Aorta (tissue), 5 donors: ENCODE data around the gene ZNF680. TPM values are rescaled to one million over a fixed set of nuclear protein-coding genes. Genes with fewer than 3 reads are reported as not detected.
"Not testable (repeated sequence)": the region's sequence is repeated elsewhere in the genome, so short reads cannot be mapped to it uniquely, and the experiment has no call there.

Experiments
- ATAC-seq: fragments of 200-7000 bp; cut with Tn5 transposase; one replicate; pipeline ENCODE4 v1.9.1; 2022; ENCODE audit warnings: moderate library complexity; ENCODE audit not compliant: low FRiP score
- DNase-seq, 2 donors: peaks; one replicate each; pipeline ENCODE4 v3.0.0-alpha.2; 2020
- H3K27ac ChIP-seq, 2 donors: one replicate each; pipeline ENCODE4 v1.5.1; 2013; ENCODE audit warnings: low read length in 2 of 2, mild to moderate bottlenecking in 2 of 2, moderate library complexity in 2 of 2, control low read depth in 1 of 2, inconsistent platforms in 1 of 2, low read depth in 1 of 2
- H3K27me3 ChIP-seq, 2 donors: one replicate each; pipeline ENCODE4 v1.6.1; 2013; ENCODE audit warnings: control low read depth in 1 of 2, low read length in 1 of 2, mild to moderate bottlenecking in 1 of 2, moderate library complexity in 1 of 2; ENCODE audit not compliant: insufficient read depth in 2 of 2, control insufficient read depth in 1 of 2
- H3K36me3 ChIP-seq, 2 donors: one replicate each; pipeline ENCODE4 v1.6.1; 2013; ENCODE audit warnings: control low read depth in 1 of 2, low read length in 1 of 2, mild to moderate bottlenecking in 1 of 2; ENCODE audit not compliant: insufficient read depth in 2 of 2, control insufficient read depth in 1 of 2
- H3K4me1 ChIP-seq, 2 donors: one replicate each; pipeline ENCODE4 v1.6.1; 2013; ENCODE audit warnings: low read length in 2 of 2, control low read depth in 1 of 2, mild to moderate bottlenecking in 1 of 2, moderate library complexity in 1 of 2; ENCODE audit not compliant: insufficient read depth in 2 of 2, control insufficient read depth in 1 of 2
- H3K4me3 ChIP-seq, 2 donors: one replicate each; pipeline ENCODE4 v1.5.1; 2013; ENCODE audit warnings: low read length in 2 of 2, control low read depth in 1 of 2, mild to moderate bottlenecking in 1 of 2
- H3K9me3 ChIP-seq: one replicate; pipeline ENCODE4 v1.6.1; 2013; ENCODE audit warnings: mild to moderate bottlenecking, low read length; ENCODE audit not compliant: control insufficient read depth
- WGBS, 2 donors: extraction: QIAGEN DNeasy Blood & Tissue Kit; methylation state at CpG; one replicate each; pipeline ENCODE4 v1.1.7; 2013; 5-methylcytosine and 5-hydroxymethylcytosine counted together
- intact Hi-C, 2 donors: fragments of 100-400 bp; cut with DNase I; formaldehyde crosslinking; loops; one replicate each; pipeline versions ENCODE4 v1.14.2 to v1.15.0; 2022
- polyA plus RNA-seq, 2 donors: library from polyadenylated mRNA; stranded (reverse); fragments of 200-250 nt; gene quantifications; one replicate each; pipeline ENCODE4 v1.2.3, GENCODE V29; 2013
- total RNA-seq, 2 donors: library from RNA; stranded (reverse); fragmentation: NEBNext Ultra II Directional; extraction: Animal tissue kit (Norgen Biotek cat#: 25700); gene quantifications; one replicate each; pipeline ENCODE4 v1.2.1, GENCODE V29; 2021
- donor health status: healthy with polysubstance abuse.
- donor health status: Bipolar disorder and iron deficiency.
- donor health status: DM: no; HTN: no; CAD: no.
- donor health status: DM: no; HTN: no; CAD: no.
- donor health status: DM: yes; HTN: yes; CAD: no.

Gene ZNF680
- total and polyA plus RNA-seq, 4 donors = 2.8 to 35.9 (median 15.6) TPM

- Histone ChIP-seq H3K4me1 (no peaks in the 10 kb centered on the region), H3K4me3 (no peak overlapping the region), H3K27ac (no peak overlapping the region), H3K9me3 (no peaks in the 10 kb centered on the region), H3K27me3 (no peaks in the 10 kb centered on the region), H3K36me3 (no peaks in the 10 kb centered on the region)
- ATAC-seq (no peak), DNase-seq (no peak)
- intact Hi-C loops = no loop called here
- 97 to 98% methylated on average over 3 of the region's 3 CpGs for WGBS, 2 donors
These were observed 39.2 kb upstream of the ZNF680 start for GRCh38 chr7:64602086-64602485.

- no peaks in the 10 kb centered on the region for H3K9me3 ChIP-seq
- WGBS, 2 donors = 96 to 100% methylated on average over 2 of the region's 2 CpGs
- intact Hi-C loops = no loop called here
- H3K4me1 ChIP-seq = no peaks in the 10 kb centered on the region
- H3K27ac ChIP-seq = no peak overlapping the region
- DNase-seq (no peak), ATAC-seq (no peak)
- no peak overlapping the region for H3K4me3 ChIP-seq
- H3K36me3 ChIP-seq = no peaks in the 10 kb centered on the region
- H3K27me3 ChIP-seq = no peaks in the 10 kb centered on the region
These were observed 36.5 kb upstream of the ZNF680 start for GRCh38 chr7:64599359-64599758.

GRCh38 chr7:64590971-64591370 is 28.1 kb upstream of the ZNF680 start:
- Histone ChIP-seq H3K9me3 (no peaks in the 10 kb centered on the region), H3K4me1 (no peaks in the 10 kb centered on the region), H3K27me3 (no peaks in the 10 kb centered on the region), H3K27ac (no peak overlapping the region), H3K36me3 (no peaks in the 10 kb centered on the region), H3K4me3 (no peak overlapping the region)
- ATAC-seq = no peak
- intact Hi-C loops = loop anchor here in 1 of 2 donors (5.0 kb wide), 1 partner anchor 51 kb away; no protein-coding TSS in a partner anchor
- 71 to 81% methylated on average over 5 of the region's 5 CpGs for whole genome bisulfite sequencing, 2 donors
- DNase-seq = no peak

- no peaks in the 10 kb centered on the region for H3K36me3 ChIP-seq
- no peak for DNase-seq
- H3K9me3 ChIP-seq = no peaks in the 10 kb centered on the region
- H3K4me1 ChIP-seq = no peaks in the 10 kb centered on the region
- H3K27me3 ChIP-seq = no peaks in the 10 kb centered on the region
- intact Hi-C loops = no loop called here
- WGBS, 2 donors = 80 to 82% methylated on average over 38 of the region's 38 CpGs
- ATAC-seq = peak; percentile 56
- H3K4me3 ChIP-seq = no peak overlapping the region
- H3K27ac ChIP-seq = no peak overlapping the region
These were observed 19.3 kb upstream of the ZNF680 start for GRCh38 chr7:64581926-64582894.

- DNase-seq = no peak
- 58 to 59% methylated on average over 2 of the region's 2 CpGs for WGBS, 2 donors
These were observed 18.5 kb upstream of the ZNF680 start for GRCh38 chr7:64581391-64581790.

GRCh38 chr7:64574540-64575099 is 11.7 kb upstream of the ZNF680 start:
- H3K27ac ChIP-seq = no peak overlapping the region
- no peaks in the 10 kb centered on the region for H3K9me3 ChIP-seq
- DNase-seq (peak; percentile 77 to 87), ATAC-seq (peak; percentile 72)
- H3K27me3 ChIP-seq = no peaks in the 10 kb centered on the region
- WGBS, 2 donors = 11 to 16% methylated on average over 20 of the region's 20 CpGs
- intact Hi-C loops = no loop called here
- no peaks in the 10 kb centered on the region for H3K4me1 ChIP-seq
- no peaks in the 10 kb centered on the region for H3K36me3 ChIP-seq
- H3K4me3 ChIP-seq = peak overlapping the region in 1 of 2 donors; percentile 9

More at GRCh38 chr7:64581391-64581790, 18.5 kb upstream of the ZNF680 start:
- no peaks in the 10 kb centered on the region for H3K4me1 ChIP-seq
- ATAC-seq = no peak
- no peak overlapping the region for H3K4me3 ChIP-seq
- intact Hi-C loops = no loop called here
- H3K36me3 ChIP-seq = no peaks in the 10 kb centered on the region
- no peaks in the 10 kb centered on the region for H3K27me3 ChIP-seq
- H3K9me3 ChIP-seq = no peaks in the 10 kb centered on the region
- no peak overlapping the region for H3K27ac ChIP-seq

- intact Hi-C loops, H3K27ac ChIP-seq, H3K27me3 ChIP-seq, DNase-seq, ATAC-seq, H3K36me3 ChIP-seq, H3K4me1 ChIP-seq, H3K9me3 ChIP-seq: not testable (repeated sequence)
- peak overlapping the region; percentile 1 to 42 for H3K4me3 ChIP-seq
- 4 to 11% methylated on average over 9 to 26 of the region's 30 CpGs for WGBS, 2 donors
These were observed 7.4 kb upstream of the ZNF680 start for GRCh38 chr7:64570284-64570605.

GRCh38 chr7:64569372-64570283 is 6.8 kb upstream of the ZNF680 start:
- not testable (repeated sequence) for H3K4me1 ChIP-seq, H3K36me3 ChIP-seq, H3K9me3 ChIP-seq, H3K27me3 ChIP-seq, H3K27ac ChIP-seq
- WGBS, 2 donors = 2% methylated on average over 61 to 74 of the region's 74 CpGs
- ATAC-seq = peak; percentile 78
- intact Hi-C loops = loop anchor here in 1 of 2 donors (10.0 kb wide), 1 partner anchor 105 kb away; no protein-coding TSS in a partner anchor
- peak; percentile 62 to 84 for DNase-seq
- peak overlapping the region; percentile 1 to 42 for H3K4me3 ChIP-seq
